Activated naive CD8-positive, alpha-beta T cell treated with anti-CD3 and anti-CD28 coated beads, Interleukin-2, amount 10 ng/mL, durations not matched to agents 7 days and 5 days (primary cell): ENCODE data around the gene ISCA1. TPM values are rescaled to one million over a fixed set of nuclear protein-coding genes. Genes with fewer than 3 reads are reported as not detected.
"Not testable (repeated sequence)": the region's sequence is repeated elsewhere in the genome, so short reads cannot be mapped to it uniquely, and the experiment has no call there.

ENCODE experiments used
- ATAC-seq: fragments of 150-1000 bp; cut with Tn5 transposase; one replicate; pipeline ENCODE4 v1.10.0; 2021; ENCODE audit warnings: low read depth, moderate library complexity
- POLR2A ChIA-PET: fragments of 350-600 bp; sonication (Branson Sonifier 250); formaldehyde crosslinking; loops from one replicate; lab custom pipeline; 2021; ENCODE audit warnings: antibody characterized with exemption; lab: Charles Lee
- DNase-seq: peaks from one replicate; pipeline ENCODE4 v3.0.0; 2021
- H3K27ac Mint-ChIP-seq: one replicate; pipeline ENCODE4 v1.8.0; 2022; ENCODE audit warnings: mild to moderate bottlenecking, mixed read lengths
- H3K27me3 Mint-ChIP-seq: one replicate; pipeline ENCODE4 v1.8.0; 2022; ENCODE audit warnings: mild to moderate bottlenecking, moderate library complexity, mixed read lengths
- H3K36me3 Mint-ChIP-seq: one replicate; pipeline ENCODE4 v1.8.0; 2021; ENCODE audit warnings: mild to moderate bottlenecking, mixed read lengths
- H3K4me1 Mint-ChIP-seq: one replicate; pipeline ENCODE4 v1.8.0; 2021; ENCODE audit warnings: mixed read lengths
- H3K4me3 Mint-ChIP-seq: one replicate; pipeline ENCODE4 v1.8.0; 2022; ENCODE audit warnings: mild to moderate bottlenecking, moderate library complexity, mixed read lengths
- H3K9me3 Mint-ChIP-seq: one replicate; pipeline ENCODE4 v1.8.0; 2021; ENCODE audit warnings: mixed read lengths
- total RNA-seq, 2 experiments: library from RNA; stranded (reverse); gene quantifications; one replicate each; pipeline ENCODE4 v1.2.3, GENCODE V29; 2021

ISCA1 gene
- total RNA-seq, result 10 to 100 TPM; 21.2 to 24.5 TPM

DNA sequence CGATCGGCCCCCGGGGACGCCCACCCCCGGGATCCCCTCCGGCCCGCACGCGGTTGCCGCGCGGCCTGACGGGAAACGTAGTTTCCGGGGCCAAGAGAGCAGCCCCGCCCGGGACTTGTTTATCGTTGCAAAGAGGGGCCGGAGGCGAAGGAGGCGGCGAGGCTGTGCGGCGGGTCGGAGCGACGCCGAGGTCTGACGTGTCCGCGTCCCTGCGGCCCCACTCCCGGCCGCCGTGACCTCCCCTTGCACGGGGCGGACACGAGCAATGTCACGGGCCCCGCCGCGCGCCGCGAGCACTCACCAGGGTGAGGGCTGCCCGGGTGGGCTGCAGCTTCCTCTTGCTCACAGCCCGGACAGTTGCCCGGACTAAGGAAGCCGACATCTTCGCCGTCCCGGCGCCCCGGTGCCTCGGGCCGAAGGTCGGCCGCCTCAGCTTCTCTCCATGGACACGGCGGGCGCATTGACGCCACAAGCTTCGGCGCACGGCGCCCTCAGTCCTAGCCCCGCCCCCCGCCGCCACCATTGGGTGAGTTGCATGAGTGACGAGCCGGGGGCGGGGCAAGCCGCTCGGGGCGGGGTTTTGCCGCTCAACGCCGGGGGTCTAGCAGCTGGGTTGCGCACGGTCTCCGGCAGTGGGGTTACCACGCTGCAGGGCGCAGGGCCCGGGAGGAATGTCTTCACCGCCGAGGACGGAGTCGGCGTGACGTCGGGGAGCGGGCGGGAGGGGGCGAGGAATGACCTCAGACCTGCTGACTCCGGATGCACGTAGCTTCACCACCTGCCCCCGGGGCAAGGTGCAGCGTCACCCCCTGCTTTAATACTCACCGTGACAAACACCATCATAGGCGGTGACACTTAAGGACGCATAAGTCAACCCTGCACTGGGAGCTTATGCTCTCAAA is at the start of gene ISCA1:
Gene ISCA1, minus strand, starts transcription at position 462 of the 902 bp plus-strand sequence. Its CDS starts 80 bp downstream, at position 382.
- H3K4me3 Mint-ChIP-seq, result peak within 1 kb of the TSS; percentile 94
- peaks cover 12% of the 10 kb centered on the region for H3K36me3 Mint-ChIP-seq
- POLR2A ChIA-PET, result interaction anchor here (0.6 to 1.4 kb wide), 11 partner anchors 15 to 477 kb away, joined by 3 to 10 read pairs (median 4); partner anchors contain the start of gene NAA35
- H3K27me3 Mint-ChIP-seq, result no peaks in the 10 kb centered on the region
- DNase-seq (peak; percentile 98), ATAC-seq (peak; percentile 82)
- H3K27ac Mint-ChIP-seq, result peak within 1 kb of the TSS; percentile 95
- H3K4me1 Mint-ChIP-seq, result peaks cover 31% of the 10 kb centered on the region
- no peaks in the 10 kb centered on the region for H3K9me3 Mint-ChIP-seq

DNA sequence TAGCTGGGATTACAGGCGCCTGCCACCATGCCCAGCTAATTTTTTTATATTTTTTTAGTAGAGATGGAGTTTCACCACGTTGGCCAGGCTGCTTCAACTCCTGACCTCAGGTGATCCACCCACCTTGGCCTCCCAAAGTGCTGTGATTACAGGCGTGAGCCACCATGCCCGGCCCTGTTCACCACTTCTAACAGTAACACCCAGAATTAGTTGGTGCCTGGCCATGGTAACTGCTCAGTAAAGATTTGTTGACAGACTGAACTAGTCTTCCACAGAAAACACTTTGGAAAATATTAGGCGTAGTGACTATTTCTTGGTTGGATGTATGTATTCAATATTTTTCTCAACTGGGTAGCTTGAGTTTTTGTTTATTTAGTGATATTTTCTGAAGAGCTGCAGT is 47.8 kb upstream of the ISCA1 start:
- H3K36me3 Mint-ChIP-seq, result peaks cover 34% of the 10 kb centered on the region
- H3K4me1 Mint-ChIP-seq, result peaks cover 2% of the 10 kb centered on the region
- POLR2A ChIA-PET, result no interaction called here
- H3K27ac Mint-ChIP-seq, result no peak overlapping the region
- H3K4me3 Mint-ChIP-seq, result no peak overlapping the region
- H3K9me3 Mint-ChIP-seq, result peaks cover 3% of the 10 kb centered on the region
- H3K27me3 Mint-ChIP-seq, result no peaks in the 10 kb centered on the region
- no peak for ATAC-seq
- no peak for DNase-seq

DNA sequence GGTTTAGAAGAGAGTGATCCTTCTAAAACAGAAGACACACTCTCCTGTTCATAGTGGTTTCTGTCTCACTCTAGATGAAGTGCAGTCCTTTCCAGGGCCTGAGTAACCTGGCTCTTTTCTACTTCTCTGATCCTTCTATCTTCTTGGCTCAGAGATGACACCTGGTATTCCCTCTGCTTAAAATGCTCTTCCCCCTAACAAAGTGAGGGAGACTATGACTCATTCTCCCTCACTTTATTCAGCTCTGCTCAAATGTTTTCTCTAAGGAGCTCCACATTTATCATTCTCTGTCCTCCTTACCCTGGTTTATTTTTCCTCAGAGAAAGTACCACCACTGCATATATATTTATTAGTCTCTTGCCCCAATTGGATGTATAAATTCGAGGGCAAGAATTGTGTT is 47.3 kb upstream of the ISCA1 start:
- POLR2A ChIA-PET, result interaction anchor here (0.7 kb wide), 1 partner anchor 8 kb away, joined by 4 read pairs; no protein-coding TSS in a partner anchor
- ATAC-seq (no peak), DNase-seq (no peak)
- peaks cover 32% of the 10 kb centered on the region for H3K36me3 Mint-ChIP-seq
- no peaks in the 10 kb centered on the region for H3K27me3 Mint-ChIP-seq
- H3K27ac Mint-ChIP-seq, result no peak overlapping the region
- no peaks in the 10 kb centered on the region for H3K4me1 Mint-ChIP-seq
- peaks cover 3% of the 10 kb centered on the region for H3K9me3 Mint-ChIP-seq
- H3K4me3 Mint-ChIP-seq, result no peak overlapping the region

DNA sequence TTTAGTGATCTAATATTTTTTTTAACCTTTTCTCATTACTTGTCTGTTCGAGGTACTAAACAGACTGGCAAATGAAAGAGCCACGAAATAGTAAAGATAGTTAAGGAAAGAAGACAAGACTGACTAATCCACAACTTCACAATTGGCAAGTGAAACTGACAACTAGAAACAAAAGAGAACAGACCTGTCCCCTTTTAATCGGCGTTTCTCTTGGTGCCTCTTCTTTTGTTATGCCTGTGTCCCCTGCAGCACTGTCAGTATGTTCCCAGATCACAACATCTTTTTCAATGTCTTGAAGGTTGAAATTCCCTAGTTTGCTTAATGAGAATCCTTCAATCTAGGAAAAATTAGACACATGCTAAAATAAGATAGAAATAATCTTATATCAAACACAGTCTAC is 45.8 kb upstream of the ISCA1 start:
- H3K27me3 Mint-ChIP-seq, result no peaks in the 10 kb centered on the region
- POLR2A ChIA-PET, result no interaction called here

DNA sequence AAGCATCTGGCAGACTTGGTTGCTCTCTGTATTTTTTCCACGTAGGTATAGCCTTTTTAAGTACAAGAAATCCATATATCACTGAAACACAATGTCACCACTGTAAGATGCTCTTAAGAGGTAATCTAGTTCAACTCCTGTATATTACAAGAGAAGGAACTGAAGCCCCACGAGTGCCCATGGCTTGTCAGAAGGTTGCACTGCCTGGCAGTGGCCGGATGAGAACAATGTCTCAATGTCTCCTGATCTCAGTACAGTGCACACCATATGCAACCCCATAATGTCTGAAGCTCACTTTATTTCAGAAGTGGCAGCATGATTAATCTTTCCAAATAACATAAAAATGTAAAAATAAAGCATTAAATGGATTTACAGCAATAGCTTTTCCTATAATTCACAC is 44.2 kb upstream of the ISCA1 start:
- Mint-ChIP-seq H3K27ac (no peak overlapping the region), H3K36me3 (peaks cover 26% of the 10 kb centered on the region), H3K27me3 (no peaks in the 10 kb centered on the region), H3K9me3 (no peaks in the 10 kb centered on the region), H3K4me1 (no peaks in the 10 kb centered on the region), H3K4me3 (no peak overlapping the region)
- POLR2A ChIA-PET, result no interaction called here
- DNase-seq, result no peak
- no peak for ATAC-seq

More for the DNA sequence above, 45.8 kb upstream of the ISCA1 start:
- Mint-ChIP-seq H3K36me3 (peaks cover 32% of the 10 kb centered on the region), H3K27ac (no peak overlapping the region), H3K9me3 (peaks cover 2% of the 10 kb centered on the region), H3K4me3 (no peak overlapping the region), H3K4me1 (no peaks in the 10 kb centered on the region)
- no peak for ATAC-seq
- DNase-seq, result no peak

DNA sequence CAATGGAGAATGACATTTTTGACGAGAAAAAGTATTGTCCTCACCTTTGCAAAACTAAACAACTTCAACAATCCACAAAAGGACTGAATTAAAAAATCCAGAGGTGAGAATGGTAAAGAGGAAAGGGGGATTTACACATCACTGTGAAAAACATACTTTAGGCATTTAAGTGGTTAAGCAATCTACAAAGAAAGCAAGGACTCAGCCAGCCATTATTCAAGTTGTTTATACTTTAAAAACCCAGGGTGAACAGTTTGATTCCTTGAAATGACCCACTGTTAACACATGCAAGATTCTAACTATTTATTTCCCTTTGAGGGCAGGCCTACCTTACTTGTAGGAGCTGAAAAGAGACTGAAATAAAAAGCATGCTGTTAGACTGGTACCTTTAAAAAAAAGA is 42.6 kb upstream of the ISCA1 start:
- Mint-ChIP-seq H3K27me3 (no peaks in the 10 kb centered on the region), H3K9me3 (no peaks in the 10 kb centered on the region), H3K27ac (no peak overlapping the region), H3K4me1 (no peaks in the 10 kb centered on the region), H3K36me3 (peaks cover 36% of the 10 kb centered on the region), H3K4me3 (no peak overlapping the region)
- DNase-seq (no peak), ATAC-seq (no peak)
- POLR2A ChIA-PET, result interaction anchor here (0.6 kb wide), 1 partner anchor 42 kb away, joined by 5 read pairs; the partner anchor contains the start of gene ISCA1

DNA sequence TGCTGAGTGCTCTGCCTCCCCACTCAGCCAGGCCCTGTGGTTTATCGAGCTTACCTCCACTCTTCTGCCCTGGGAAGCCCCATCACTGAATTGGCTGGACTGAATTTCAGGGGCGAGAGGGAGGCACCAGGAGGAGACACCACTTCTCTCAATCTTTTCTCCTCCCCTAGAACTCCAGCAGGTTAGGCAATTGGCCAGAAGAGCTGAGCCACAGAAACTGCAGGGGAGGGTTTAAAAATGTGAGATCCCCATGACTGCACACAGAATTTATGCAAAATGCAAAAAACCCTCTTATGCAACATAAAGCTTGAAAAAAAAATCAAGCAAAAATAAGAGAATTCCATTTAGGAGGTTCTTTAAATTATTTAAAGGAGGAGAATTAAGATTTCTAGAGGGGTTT is 42.0 kb upstream of the ISCA1 start:
- H3K4me3 Mint-ChIP-seq, result no peak overlapping the region
- no peak for DNase-seq
- peaks cover 35% of the 10 kb centered on the region for H3K36me3 Mint-ChIP-seq
- no peak for ATAC-seq
- H3K27ac Mint-ChIP-seq, result no peak overlapping the region
- no peaks in the 10 kb centered on the region for H3K4me1 Mint-ChIP-seq
- no peaks in the 10 kb centered on the region for H3K27me3 Mint-ChIP-seq
- no peaks in the 10 kb centered on the region for H3K9me3 Mint-ChIP-seq
- POLR2A ChIA-PET, result interaction anchor here (0.6 kb wide), 1 partner anchor 42 kb away, joined by 5 read pairs; the partner anchor contains the start of gene ISCA1

DNA sequence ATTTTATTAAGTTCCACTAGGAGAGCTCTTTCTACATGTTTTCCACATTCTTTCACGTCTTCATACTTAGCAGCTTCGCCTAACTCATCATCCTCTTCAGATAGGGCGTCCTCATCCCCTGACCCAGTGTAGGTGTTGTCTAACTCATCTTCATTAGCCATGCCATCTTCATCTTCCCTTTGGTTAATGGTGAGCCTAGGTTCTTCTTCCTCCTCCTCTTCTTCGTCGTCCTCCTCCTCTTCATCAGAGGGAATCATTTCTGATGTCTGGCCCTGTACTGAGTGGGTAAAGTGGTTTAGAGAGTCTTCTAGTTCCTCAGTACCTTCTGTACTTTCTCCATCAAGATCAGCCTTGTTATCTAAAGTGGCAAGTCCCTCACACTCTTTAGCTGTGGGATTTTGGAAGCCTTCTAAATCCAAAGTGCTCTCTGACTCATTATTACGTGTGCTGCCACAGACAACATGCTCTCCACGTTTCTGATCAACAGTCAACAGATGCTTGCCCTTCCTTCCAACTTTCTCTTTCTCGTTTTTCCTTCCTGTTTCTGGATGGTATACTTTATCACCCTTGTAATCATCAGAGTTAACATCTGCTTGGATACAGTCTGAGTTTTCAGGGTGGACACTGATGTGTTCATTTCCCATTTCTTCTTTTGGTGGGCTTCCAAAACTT is 40.8 kb upstream of the ISCA1 start:
- H3K36me3 Mint-ChIP-seq, result peaks cover 36% of the 10 kb centered on the region
- no peak for ATAC-seq
- DNase-seq, result no peak
- POLR2A ChIA-PET, result no interaction called here
- H3K27me3 Mint-ChIP-seq, result no peaks in the 10 kb centered on the region
- peak overlapping the region; percentile 31 for H3K27ac Mint-ChIP-seq
- H3K9me3 Mint-ChIP-seq, result no peaks in the 10 kb centered on the region
- H3K4me3 Mint-ChIP-seq, result no peak overlapping the region
- H3K4me1 Mint-ChIP-seq, result no peaks in the 10 kb centered on the region

DNA sequence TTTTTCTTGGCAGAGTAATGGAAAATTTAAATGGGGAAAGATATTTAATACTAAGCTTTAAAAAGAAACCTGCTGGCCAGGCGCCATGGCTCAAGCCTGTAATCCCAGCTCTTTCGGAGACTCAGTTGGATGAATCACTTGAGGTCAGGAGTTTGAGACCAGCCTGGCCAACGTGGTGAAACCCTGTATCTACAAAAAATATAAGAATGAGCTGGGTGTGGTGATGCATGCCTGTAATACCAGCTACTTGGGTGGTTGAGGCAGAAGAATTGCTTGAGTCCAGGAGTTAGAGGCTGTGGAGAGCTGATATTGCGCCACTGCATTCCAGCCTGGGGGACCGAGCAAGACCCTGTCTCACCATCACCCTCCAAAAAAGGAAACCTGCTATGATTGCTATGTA is 39.0 kb upstream of the ISCA1 start:
- DNase-seq (no peak), ATAC-seq (no peak)
- no peak overlapping the region for H3K27ac Mint-ChIP-seq
- H3K9me3 Mint-ChIP-seq, result no peaks in the 10 kb centered on the region
- no peak overlapping the region for H3K4me3 Mint-ChIP-seq
- peaks cover 36% of the 10 kb centered on the region for H3K36me3 Mint-ChIP-seq
- H3K4me1 Mint-ChIP-seq, result no peaks in the 10 kb centered on the region
- H3K27me3 Mint-ChIP-seq, result no peaks in the 10 kb centered on the region
- POLR2A ChIA-PET, result interaction anchor here (0.7 to 1.5 kb wide), 2 partner anchors 8 to 17 kb away, joined by 3 to 4 read pairs; no protein-coding TSS in a partner anchor

DNA sequence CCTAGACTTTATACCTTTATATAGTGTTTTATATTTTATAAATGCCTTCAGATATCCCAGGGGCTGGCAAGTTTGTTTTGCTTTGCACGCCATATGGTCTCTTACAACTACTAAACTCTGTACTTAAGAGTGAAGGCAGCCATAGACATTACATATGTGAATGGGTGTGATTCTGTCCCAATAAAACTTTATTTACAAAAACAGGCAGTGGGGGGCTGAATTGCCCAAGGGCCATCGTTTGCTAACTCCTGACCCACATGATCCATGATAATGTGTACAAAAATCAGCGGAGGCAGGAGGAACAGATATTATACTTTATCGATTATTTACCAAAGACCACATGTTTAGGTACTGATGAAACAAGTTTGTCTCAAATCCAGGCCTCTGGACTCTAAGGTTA is 35.8 kb upstream of the ISCA1 start:
- DNase-seq (no peak), ATAC-seq (no peak)
- Mint-ChIP-seq H3K27me3 (no peaks in the 10 kb centered on the region), H3K4me1 (peaks cover 9% of the 10 kb centered on the region), H3K36me3 (peaks cover 46% of the 10 kb centered on the region), H3K27ac (no peak overlapping the region), H3K9me3 (no peaks in the 10 kb centered on the region), H3K4me3 (no peak overlapping the region)
- POLR2A ChIA-PET, result no interaction called here

DNA sequence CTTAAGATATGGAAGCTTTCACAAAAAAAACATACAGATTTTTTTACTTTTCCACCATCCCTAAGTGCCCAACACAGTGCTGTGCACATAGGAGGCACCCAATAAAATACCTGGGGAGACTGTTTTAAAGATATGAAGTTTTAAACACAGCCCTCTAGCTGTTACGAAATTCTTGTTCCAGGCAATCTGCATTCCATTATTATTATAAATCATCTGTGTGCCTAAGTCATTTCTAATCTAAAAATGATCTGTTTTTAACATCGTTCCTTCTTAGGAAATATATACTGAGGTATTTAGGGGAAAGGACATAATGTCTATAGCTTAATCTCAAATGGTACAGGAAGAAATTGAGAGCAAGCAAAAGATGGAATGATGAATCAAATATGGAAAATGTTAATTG is 32.7 kb upstream of the ISCA1 start:
- no peak overlapping the region for H3K27ac Mint-ChIP-seq
- no peaks in the 10 kb centered on the region for H3K27me3 Mint-ChIP-seq
- POLR2A ChIA-PET, result no interaction called here
- no peaks in the 10 kb centered on the region for H3K9me3 Mint-ChIP-seq
- H3K4me3 Mint-ChIP-seq, result no peak overlapping the region
- ATAC-seq (no peak), DNase-seq (no peak)
- H3K4me1 Mint-ChIP-seq, result peaks cover 10% of the 10 kb centered on the region
- H3K36me3 Mint-ChIP-seq, result peaks cover 46% of the 10 kb centered on the region

DNA sequence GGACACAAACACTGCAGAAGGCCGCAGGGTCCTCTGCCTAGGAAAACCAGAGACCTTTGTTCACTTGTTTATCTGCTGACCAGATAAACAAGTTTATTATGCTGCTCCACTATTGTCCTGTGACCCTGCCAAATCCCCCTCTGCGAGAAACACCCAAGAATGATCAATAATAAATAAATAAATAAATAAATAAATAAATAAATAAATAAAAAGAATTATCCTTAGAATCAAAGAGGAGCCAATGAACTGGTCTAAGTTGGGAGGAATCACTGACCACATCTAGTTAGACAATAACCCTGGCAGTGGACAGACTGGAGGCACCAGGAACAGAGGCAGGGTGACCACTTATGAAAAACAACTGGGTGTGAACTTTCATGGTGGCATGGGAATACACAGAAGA is 30.6 kb upstream of the ISCA1 start:
- H3K9me3 Mint-ChIP-seq, H3K27ac Mint-ChIP-seq, ATAC-seq, POLR2A ChIA-PET, H3K27me3 Mint-ChIP-seq, DNase-seq, H3K4me3 Mint-ChIP-seq: not testable (repeated sequence)
- H3K36me3 Mint-ChIP-seq, result peaks cover 55% of the 10 kb centered on the region
- H3K4me1 Mint-ChIP-seq, result peaks cover 10% of the 10 kb centered on the region

DNA sequence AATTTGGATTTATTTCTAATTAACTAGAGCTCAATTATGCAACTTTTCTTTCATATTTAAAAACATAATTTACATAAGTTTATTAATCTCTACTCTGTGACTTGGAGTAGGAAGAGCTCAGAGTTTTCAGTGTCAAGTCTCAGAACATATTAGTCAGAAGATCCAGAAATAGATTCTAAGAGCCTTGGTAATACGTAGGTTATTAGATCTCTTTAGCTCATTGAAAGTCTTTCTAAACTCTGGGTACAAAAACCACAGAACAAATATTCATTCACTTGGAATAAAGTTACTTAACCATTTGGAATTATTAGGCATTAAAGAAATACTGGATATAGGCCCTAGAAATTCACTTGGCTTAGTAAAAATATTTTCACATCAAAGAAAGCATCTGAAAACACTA is 26.3 kb upstream of the ISCA1 start:
- no peaks in the 10 kb centered on the region for H3K9me3 Mint-ChIP-seq
- POLR2A ChIA-PET, result no interaction called here
- H3K27ac Mint-ChIP-seq, result no peak overlapping the region
- H3K4me3 Mint-ChIP-seq, result no peak overlapping the region
- ATAC-seq (no peak), DNase-seq (no peak)
- H3K27me3 Mint-ChIP-seq, result no peaks in the 10 kb centered on the region
- peaks cover 11% of the 10 kb centered on the region for H3K4me1 Mint-ChIP-seq
- peaks cover 46% of the 10 kb centered on the region for H3K36me3 Mint-ChIP-seq
